Gastrocnemius medialis (tissue), 4 donors: ENCODE measurements around the gene MFAP3.

Experiments
- POLR2A ChIP-seq, 2 donors: fragments of 450-650 bp; IDR thresholded peaks; one replicate each; pipeline ENCODE4 v1.6.1; 2017; ENCODE audit warnings: antibody characterized with exemption in 2 of 2, mild to moderate bottlenecking in 2 of 2, moderate library complexity in 2 of 2
- TF ChIP-seq, protein P1 (sequence below), 5 experiments: fragments of 450-650 bp in 3 of 5; fragments of 200-600 bp in 2 of 5; sonication (generic) in 2 of 5; IDR thresholded peaks in 4 of 5; conservative IDR thresholded peaks in 1 of 5; 1 replicate in 4 of 5; 2 replicates in 1 of 5; pipeline ENCODE4 v1.5.1; 2016 to 2019; ENCODE audit warnings: antibody characterized with exemption in 5 of 5, mild to moderate bottlenecking in 3 of 5, moderate library complexity in 3 of 5

DNA sequence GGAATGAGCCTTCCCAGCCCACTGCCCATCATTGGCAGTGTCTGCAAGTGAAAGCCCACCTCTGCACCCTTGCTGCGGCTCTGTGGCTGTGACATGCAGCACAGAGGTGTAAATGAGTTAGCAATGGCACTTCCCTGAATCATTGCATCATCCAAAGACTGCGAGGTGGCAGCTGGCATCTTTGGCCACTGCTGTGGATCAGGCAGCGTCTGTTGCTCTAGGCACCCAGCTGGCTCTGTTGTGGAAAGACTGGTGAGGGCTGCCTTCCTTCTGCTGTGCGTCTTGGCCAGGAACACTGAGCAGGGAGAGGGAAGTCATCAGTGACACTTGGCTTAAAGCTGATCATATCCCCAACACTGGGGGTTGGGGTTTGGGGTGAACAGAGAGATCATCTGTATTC, 64.5 kb downstream of the MFAP3 start:
- TF ChIP-seq, protein P1, sequence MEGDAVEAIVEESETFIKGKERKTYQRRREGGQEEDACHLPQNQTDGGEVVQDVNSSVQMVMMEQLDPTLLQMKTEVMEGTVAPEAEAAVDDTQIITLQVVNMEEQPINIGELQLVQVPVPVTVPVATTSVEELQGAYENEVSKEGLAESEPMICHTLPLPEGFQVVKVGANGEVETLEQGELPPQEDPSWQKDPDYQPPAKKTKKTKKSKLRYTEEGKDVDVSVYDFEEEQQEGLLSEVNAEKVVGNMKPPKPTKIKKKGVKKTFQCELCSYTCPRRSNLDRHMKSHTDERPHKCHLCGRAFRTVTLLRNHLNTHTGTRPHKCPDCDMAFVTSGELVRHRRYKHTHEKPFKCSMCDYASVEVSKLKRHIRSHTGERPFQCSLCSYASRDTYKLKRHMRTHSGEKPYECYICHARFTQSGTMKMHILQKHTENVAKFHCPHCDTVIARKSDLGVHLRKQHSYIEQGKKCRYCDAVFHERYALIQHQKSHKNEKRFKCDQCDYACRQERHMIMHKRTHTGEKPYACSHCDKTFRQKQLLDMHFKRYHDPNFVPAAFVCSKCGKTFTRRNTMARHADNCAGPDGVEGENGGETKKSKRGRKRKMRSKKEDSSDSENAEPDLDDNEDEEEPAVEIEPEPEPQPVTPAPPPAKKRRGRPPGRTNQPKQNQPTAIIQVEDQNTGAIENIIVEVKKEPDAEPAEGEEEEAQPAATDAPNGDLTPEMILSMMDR (IDR thresholded peaks at IDR 0.05 in 4 of 5, conservative IDR thresholded peaks at IDR 0.05 in 1 of 5): no peak
- TF ChIP-seq POLR2A (IDR thresholded peaks at IDR 0.05): no peak
